ENCODE measurements around the gene SLC6A7.

- TF ChIP-seq CTCF (IDR thresholded peaks at IDR 0.05) (no peak), ZFX (IDR thresholded peaks at IDR 0.05; ENCODE audit: borderline replicate concordance) (no peak)
These were observed 29.3 kb downstream of the SLC6A7 start for GRCh38 chr5:150219142-150219541.

Data from 22Rv1 (cell line).